Epithelial cell of esophagus (primary cell): ENCODE measurements around the gene ATOH8.

Experiments used
- DNase-seq: peaks from one replicate; pipeline ENCODE4 v3.0.0; 2010; ENCODE audit warnings: low read depth
- H3K4me3 ChIP-seq: 2 replicates; pipeline ENCODE4 v1.5.1; 2011; ENCODE audit warnings: mild to moderate bottlenecking, low read length, control low read depth
- TF ChIP-seq, protein P1 (sequence below): IDR thresholded peaks from 2 replicates; pipeline ENCODE4 v1.5.1; 2011; ENCODE audit warnings: low read depth, mild to moderate bottlenecking, low read length, control low read depth, inconsistent platforms; ENCODE audit not compliant: insufficient read depth; ENCODE audit errors: missing control alignments

ATOH8 gene

DNA sequence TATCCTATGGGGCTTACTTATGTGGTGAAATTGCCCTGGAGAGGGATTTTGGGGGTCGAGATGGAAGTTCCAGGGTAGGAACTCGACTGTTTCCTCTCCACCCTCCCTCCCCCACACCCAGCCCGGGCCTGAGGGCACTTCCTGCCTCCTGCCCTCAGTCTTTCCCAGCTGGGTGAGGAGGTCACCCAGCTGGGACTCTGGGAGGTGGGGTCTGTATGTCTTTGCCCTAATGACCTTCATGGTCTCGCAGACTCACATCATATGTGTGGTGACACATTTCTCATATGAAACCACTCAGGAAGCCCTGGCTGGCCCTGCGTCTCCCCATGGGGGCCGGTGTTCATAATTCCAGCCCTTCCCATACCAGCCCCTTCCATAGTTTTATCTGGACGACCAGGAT lies 12.4 kb downstream of the ATOH8 start:
- TF ChIP-seq, protein P1, sequence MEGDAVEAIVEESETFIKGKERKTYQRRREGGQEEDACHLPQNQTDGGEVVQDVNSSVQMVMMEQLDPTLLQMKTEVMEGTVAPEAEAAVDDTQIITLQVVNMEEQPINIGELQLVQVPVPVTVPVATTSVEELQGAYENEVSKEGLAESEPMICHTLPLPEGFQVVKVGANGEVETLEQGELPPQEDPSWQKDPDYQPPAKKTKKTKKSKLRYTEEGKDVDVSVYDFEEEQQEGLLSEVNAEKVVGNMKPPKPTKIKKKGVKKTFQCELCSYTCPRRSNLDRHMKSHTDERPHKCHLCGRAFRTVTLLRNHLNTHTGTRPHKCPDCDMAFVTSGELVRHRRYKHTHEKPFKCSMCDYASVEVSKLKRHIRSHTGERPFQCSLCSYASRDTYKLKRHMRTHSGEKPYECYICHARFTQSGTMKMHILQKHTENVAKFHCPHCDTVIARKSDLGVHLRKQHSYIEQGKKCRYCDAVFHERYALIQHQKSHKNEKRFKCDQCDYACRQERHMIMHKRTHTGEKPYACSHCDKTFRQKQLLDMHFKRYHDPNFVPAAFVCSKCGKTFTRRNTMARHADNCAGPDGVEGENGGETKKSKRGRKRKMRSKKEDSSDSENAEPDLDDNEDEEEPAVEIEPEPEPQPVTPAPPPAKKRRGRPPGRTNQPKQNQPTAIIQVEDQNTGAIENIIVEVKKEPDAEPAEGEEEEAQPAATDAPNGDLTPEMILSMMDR: no peak
- DNase-seq: no peak
- no peak overlapping the region for H3K4me3 ChIP-seq

DNA sequence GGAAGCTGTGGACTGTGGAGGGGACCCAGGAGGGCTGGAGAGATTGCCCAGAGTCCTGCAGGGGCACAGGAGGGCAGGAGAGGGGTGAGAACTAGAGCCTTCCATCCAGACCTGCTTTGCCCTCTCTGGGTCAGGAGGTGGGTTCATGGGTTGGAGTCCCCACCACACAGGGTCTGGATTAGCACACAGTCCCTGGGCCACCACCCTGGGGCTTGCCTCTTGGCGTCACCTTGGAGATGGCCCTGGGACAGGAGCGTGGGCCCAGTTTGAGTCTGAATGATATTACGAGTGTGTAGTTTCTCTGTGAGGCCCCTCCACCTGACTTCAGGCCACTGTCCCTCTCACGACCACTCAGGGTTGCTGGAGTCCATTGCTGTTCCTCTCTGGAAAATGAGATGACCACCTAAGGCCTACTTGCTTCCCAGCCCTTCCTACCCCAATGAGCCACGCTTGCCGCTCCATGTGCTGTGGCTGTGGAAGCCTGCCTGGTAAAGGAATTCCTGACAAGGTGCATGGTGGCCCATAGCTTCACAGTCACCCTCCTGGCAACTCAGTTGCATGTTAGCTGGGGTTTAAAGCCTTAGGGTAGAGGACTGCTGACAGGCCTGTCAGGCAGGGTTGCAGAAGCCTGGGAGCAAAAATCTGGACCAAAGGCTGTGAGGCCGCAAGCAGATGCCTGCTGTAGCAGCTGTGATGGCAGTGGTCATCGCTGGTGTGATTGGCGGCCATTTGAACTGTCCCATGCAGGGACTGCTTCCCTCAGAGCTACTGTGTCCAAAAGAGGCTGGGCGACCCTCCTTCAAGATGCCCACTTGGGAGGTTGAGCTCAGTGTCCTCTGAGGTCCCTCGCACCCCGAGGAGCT lies 14.2 kb downstream of the ATOH8 start:
- TF ChIP-seq, protein P1: no peak
- no peak overlapping the region for H3K4me3 ChIP-seq
- no peak for DNase-seq

DNA sequence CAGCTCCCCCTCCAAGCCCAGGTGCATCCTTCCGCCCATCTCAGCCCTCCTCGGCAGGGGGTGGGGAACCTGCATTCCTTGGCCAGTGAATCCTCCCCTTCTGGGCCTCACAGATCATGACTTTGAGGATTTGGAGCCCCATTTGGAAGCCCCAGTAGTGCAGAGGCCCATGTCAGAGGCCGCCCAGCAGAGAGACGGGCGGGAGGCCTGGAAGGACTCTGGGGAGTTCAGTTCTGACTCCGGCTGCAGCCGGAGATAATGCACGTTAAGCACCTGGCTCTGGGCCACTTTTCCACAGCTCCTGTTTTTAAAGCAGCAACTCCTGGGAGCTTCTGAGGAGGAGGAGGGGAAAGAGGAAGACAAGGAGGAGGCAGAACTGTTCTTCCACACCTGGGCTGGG lies 14.9 kb downstream of the ATOH8 start:
- no peak for DNase-seq
- TF ChIP-seq, protein P1: no peak
- no peak overlapping the region for H3K4me3 ChIP-seq

DNA sequence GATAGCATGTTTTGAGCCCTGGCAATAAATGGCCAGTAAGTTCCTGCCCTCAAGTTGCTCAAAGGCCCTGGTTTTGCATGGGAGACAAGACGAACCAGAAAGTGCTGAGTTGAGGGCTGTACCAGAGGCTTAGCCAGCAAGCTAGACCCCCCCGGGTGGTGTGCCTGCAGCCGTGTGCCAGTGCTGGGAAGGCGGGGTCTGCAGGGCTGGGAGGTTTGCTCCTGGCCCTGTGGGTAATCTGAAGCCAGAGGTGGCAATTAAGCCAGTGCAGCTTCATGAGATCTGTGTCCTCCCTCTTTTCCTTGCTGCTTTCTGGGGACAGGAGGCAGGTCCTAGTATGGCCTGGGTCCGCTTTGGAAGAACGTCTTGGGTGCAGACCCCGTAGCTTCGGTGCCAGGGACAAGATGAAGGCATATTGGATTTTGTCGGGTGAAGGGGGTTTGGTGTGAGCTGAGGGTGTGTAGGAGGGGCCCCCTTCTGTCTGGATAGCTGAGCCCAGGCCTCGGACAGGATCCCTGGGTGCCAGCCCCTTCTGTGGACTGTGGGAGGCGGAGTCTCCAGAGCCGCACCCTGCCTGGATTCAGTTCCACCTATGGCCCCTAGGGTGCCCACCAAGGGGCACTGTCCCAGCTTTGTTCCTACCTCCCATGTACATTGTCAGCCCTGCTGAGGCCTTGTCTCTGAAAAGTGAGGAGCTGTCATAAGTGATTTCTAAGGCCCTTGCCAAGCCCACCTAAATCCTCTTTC lies 15.6 kb downstream of the ATOH8 start:
- TF ChIP-seq, protein P1: no peak
- no peak for DNase-seq
- H3K4me3 ChIP-seq: no peak overlapping the region

DNA sequence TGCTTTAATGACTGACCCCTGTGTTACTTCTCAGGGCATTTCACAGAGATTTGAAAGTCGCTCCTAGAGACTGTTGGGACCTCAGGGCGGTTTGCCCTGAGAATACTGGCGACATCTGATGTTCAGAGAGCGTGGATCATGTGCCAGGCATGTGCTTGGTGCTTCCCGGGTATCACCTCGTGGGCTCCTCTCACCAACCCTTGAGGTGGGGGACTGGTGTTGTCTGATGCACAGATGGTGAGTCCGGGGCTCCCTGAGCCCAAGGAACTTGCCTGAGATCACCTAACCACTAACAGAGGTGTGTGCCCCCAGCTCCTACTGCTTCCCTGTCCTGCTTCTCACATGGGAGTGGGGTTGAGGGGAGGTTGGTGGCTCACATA lies 16.2 kb downstream of the ATOH8 start:
- DNase-seq: no peak
- no peak overlapping the region for H3K4me3 ChIP-seq
- TF ChIP-seq, protein P1: no peak

DNA sequence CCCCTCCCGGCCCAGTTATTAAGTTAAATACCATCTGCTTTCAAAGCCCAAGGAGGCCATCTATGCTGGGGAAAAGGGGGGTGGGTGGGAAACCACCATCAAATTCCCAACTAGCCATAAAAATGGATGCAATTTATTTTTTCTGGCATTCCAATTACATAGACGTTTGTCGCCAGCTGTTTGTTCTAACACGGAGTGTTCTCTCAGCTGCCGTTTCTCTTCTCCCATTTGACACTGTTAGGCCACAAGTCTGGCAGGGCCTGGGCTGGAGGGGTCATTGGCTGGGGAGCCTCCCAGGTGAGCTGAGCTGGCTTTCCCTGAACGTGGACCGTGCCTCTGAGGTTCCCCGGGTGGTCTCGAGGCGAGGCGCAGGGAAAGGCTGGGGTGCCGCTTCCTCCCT lies 16.6 kb downstream of the ATOH8 start:
- no peak for DNase-seq
- TF ChIP-seq, protein P1: no peak
- no peak overlapping the region for H3K4me3 ChIP-seq
